Smooth muscle cell (in vitro differentiated cells): ENCODE results near the gene L3MBTL1. TPM values are rescaled to one million over a fixed set of nuclear protein-coding genes. Genes with fewer than 3 reads are reported as not detected.

Source experiments
- DNase-seq: peaks from one replicate; lab custom pipeline; 2025; ENCODE audit not compliant: unreplicated experiment; lab: John Stamatoyannopoulos, UW
- H2AFZ ChIP-seq: fragments of 200-600 bp; sonication (generic); 2 replicates; pipeline ENCODE4 v1.6.0; 2016; ENCODE audit warnings: antibody characterized with exemption, low read depth, mild to moderate bottlenecking
- H3F3A ChIP-seq: fragments of 200-600 bp; sonication (generic); 2 replicates; pipeline ENCODE4 v1.6.0; 2017; ENCODE audit warnings: antibody characterized with exemption, low read depth
- H3K27ac ChIP-seq: fragments of 200-600 bp; sonication (generic); 2 replicates; pipeline ENCODE4 v1.5.1; 2016; ENCODE audit warnings: low read depth, mild to moderate bottlenecking
- H3K27me3 ChIP-seq: fragments of 200-600 bp; sonication (generic); 2 replicates; pipeline ENCODE4 v1.6.1; 2016; ENCODE audit warnings: low read depth, mild to moderate bottlenecking
- H3K36me3 ChIP-seq: fragments of 200-600 bp; sonication (generic); 2 replicates; pipeline ENCODE4 v1.5.1; 2016; ENCODE audit warnings: low read depth
- H3K4me1 ChIP-seq: fragments of 200-600 bp; sonication (generic); 2 replicates; pipeline ENCODE4 v1.5.1; 2016; ENCODE audit warnings: low read depth
- H3K4me2 ChIP-seq: fragments of 200-600 bp; sonication (generic); 2 replicates; pipeline ENCODE4 v1.6.0; 2016; ENCODE audit warnings: mild to moderate bottlenecking
- H3K4me3 ChIP-seq: fragments of 200-600 bp; sonication (generic); 2 replicates; pipeline ENCODE4 v1.5.1; 2016; ENCODE audit warnings: mild to moderate bottlenecking
- H3K79me2 ChIP-seq: fragments of 200-600 bp; sonication (generic); 2 replicates; pipeline ENCODE4 v1.6.0; 2016; ENCODE audit warnings: low read depth, mild to moderate bottlenecking
- H3K9ac ChIP-seq: fragments of 200-600 bp; sonication (generic); 2 replicates; pipeline ENCODE4 v1.6.0; 2016; ENCODE audit warnings: low read depth
- H3K9me3 ChIP-seq: fragments of 200-600 bp; sonication (generic); replicated peaks from 2 replicates; pipeline ENCODE4 v1.5.1; 2016; ENCODE audit warnings: low read depth
- H4K20me1 ChIP-seq: fragments of 200-600 bp; sonication (generic); 2 replicates; pipeline ENCODE4 v1.6.0; 2016; ENCODE audit warnings: low read depth
- CTCF ChIP-seq: fragments of 200-600 bp; sonication (generic); IDR thresholded peaks from 2 replicates; pipeline ENCODE4 v1.5.1; 2017; ENCODE audit warnings: borderline replicate concordance, mild to moderate bottlenecking, antibody characterized with exemption; ENCODE audit not compliant: insufficient read depth, poor library complexity, severe bottlenecking
- WGBS: methylation state at CpG from one replicate; pipeline ENCODE4 v1.1.7; 2016; ENCODE audit warnings: low lambda C conversion rate; 5-methylcytosine and 5-hydroxymethylcytosine counted together
- polyA plus RNA-seq: library from polyadenylated mRNA; unstranded; fragments of >200 nt; fragmentation: Nextera tagmentation; extraction: Ambion mirVana; gene quantifications from 2 replicates; pipeline ENCODE4 v1.2.1, GENCODE V29; 2016
- total RNA-seq: library from RNA; depleted of rRNA; stranded (reverse); fragments of >200 nt; gene quantifications from 2 replicates; pipeline ENCODE4 v1.2.3, GENCODE V29; 2014

The L3MBTL1 gene
- total and polyA plus RNA-seq, 2 experiments from 2014 or later: 7.7 to 8.9 TPM

- no peak overlapping the region for H3K4me2 ChIP-seq
- H3K36me3 ChIP-seq: no peaks in the 10 kb centered on the region
- 59% methylated on average over 4 of the region's 4 CpGs for WGBS
- H3K4me1 ChIP-seq: no peaks in the 10 kb centered on the region
- no peaks in the 10 kb centered on the region for H3K9me3 ChIP-seq
- peak; percentile 92 for TF ChIP-seq CTCF
- H4K20me1 ChIP-seq: no peaks in the 10 kb centered on the region
- H3K27ac ChIP-seq: no peak overlapping the region
- no peak overlapping the region for H3K4me3 ChIP-seq
- H3F3A ChIP-seq: no peaks in the 10 kb centered on the region
- no peak overlapping the region for H3K9ac ChIP-seq
- H3K79me2 ChIP-seq: no peaks in the 10 kb centered on the region
- no peaks in the 10 kb centered on the region for H3K27me3 ChIP-seq
- DNase-seq: peak; percentile 13
- H2AFZ ChIP-seq: no peak overlapping the region
Measured at GRCh38 chr20:43537921-43538877, 30.7 kb downstream of the L3MBTL1 start.

GRCh38 chr20:43538878-43539700 lies 31.6 kb downstream of the L3MBTL1 start:
- Histone ChIP-seq H3K9me3 (no peaks in the 10 kb centered on the region), H3K4me2 (no peak overlapping the region), H3K27me3 (no peaks in the 10 kb centered on the region), H3K4me1 (no peaks in the 10 kb centered on the region), H3K27ac (no peak overlapping the region), H4K20me1 (no peaks in the 10 kb centered on the region), H2AFZ (no peak overlapping the region), H3K4me3 (no peak overlapping the region), H3K79me2 (no peaks in the 10 kb centered on the region), H3F3A (no peaks in the 10 kb centered on the region), H3K9ac (no peak overlapping the region), H3K36me3 (no peaks in the 10 kb centered on the region)
- WGBS: 95% methylated on average over 6 of the region's 6 CpGs
- TF ChIP-seq CTCF: no peak
- no peak for DNase-seq

GRCh38 chr20:43539975-43540672 lies 32.6 kb downstream of the L3MBTL1 start:
- H4K20me1 ChIP-seq: no peaks in the 10 kb centered on the region
- no peaks in the 10 kb centered on the region for H3K36me3 ChIP-seq
- H3K9ac ChIP-seq: no peak overlapping the region
- H3K79me2 ChIP-seq: no peaks in the 10 kb centered on the region
- no peak overlapping the region for H3K4me2 ChIP-seq
- 94% methylated on average over 17 of the region's 17 CpGs for WGBS
- no peak overlapping the region for H3K27ac ChIP-seq
- no peaks in the 10 kb centered on the region for H3K9me3 ChIP-seq
- H2AFZ ChIP-seq: no peak overlapping the region
- no peak for TF ChIP-seq CTCF
- no peaks in the 10 kb centered on the region for H3K27me3 ChIP-seq
- H3F3A ChIP-seq: no peaks in the 10 kb centered on the region
- H3K4me3 ChIP-seq: no peak overlapping the region
- DNase-seq: no peak
- H3K4me1 ChIP-seq: no peaks in the 10 kb centered on the region
